Mesothelial cell of epicardium (in vitro differentiated cells): ENCODE data around the gene GP2. TPM values are rescaled to one million over a fixed set of nuclear protein-coding genes. Genes with fewer than 3 reads are reported as not detected.
"Not testable (repeated sequence)": the region's sequence is repeated elsewhere in the genome, so short reads cannot be mapped to it uniquely, and the experiment has no call there.

Experiments
- DNase-seq, 2 experiments: peaks; one replicate each; pipeline ENCODE4 v3.0.0; 2021; ENCODE audit warnings: low spot score in 2 of 2; ENCODE audit not compliant: unreplicated experiment in 2 of 2
- H3K27ac Mint-ChIP-seq: 2 replicates; pipeline ENCODE4 v1.8.0; 2021; ENCODE audit warnings: mixed read lengths
- H3K27me3 Mint-ChIP-seq: 2 replicates; pipeline ENCODE4 v1.8.0; 2021; ENCODE audit warnings: low read depth, mixed read lengths
- H3K36me3 Mint-ChIP-seq: 2 replicates; pipeline ENCODE4 v1.8.0; 2021; ENCODE audit warnings: mixed read lengths
- H3K4me1 Mint-ChIP-seq: 2 replicates; pipeline ENCODE4 v1.8.0; 2021; ENCODE audit warnings: mixed read lengths
- H3K4me3 Mint-ChIP-seq: 2 replicates; pipeline ENCODE4 v1.8.0; 2021; ENCODE audit warnings: mild to moderate bottlenecking, moderate library complexity, mixed read lengths
- H3K9me3 Mint-ChIP-seq: 2 replicates; pipeline ENCODE4 v1.8.0; 2021; ENCODE audit warnings: mixed read lengths
- CTCF ChIP-seq: fragments of 200-600 bp; sonication (generic); IDR thresholded peaks from one replicate; pipeline ENCODE4 v1.5.0; 2021; ENCODE audit warnings: antibody characterized with exemption; ENCODE audit not compliant: unreplicated experiment
- total RNA-seq: library from RNA; stranded (reverse); gene quantifications from 3 replicates; pipeline ENCODE4 v1.2.1, GENCODE V29; 2021

GP2 gene
- total RNA-seq, 1 donor from 2014 or later, result not detected

- DNase-seq, result no peak
- peaks cover 49% of the 10 kb centered on the region for H3K27me3 Mint-ChIP-seq
- no peak overlapping the region for H3K27ac Mint-ChIP-seq
- no peaks in the 10 kb centered on the region for H3K4me1 Mint-ChIP-seq
- no peak overlapping the region for H3K4me3 Mint-ChIP-seq
- H3K9me3 Mint-ChIP-seq, result no peaks in the 10 kb centered on the region
- TF ChIP-seq CTCF, result no peak
- no peaks in the 10 kb centered on the region for H3K36me3 Mint-ChIP-seq
Measured at GRCh38 chr16:20317117-20317516, 10.2 kb downstream of the GP2 start.

- no peaks in the 10 kb centered on the region for H3K9me3 Mint-ChIP-seq
- H3K4me3 Mint-ChIP-seq, result no peak overlapping the region
- no peak overlapping the region for H3K27ac Mint-ChIP-seq
- TF ChIP-seq CTCF, result no peak
- no peaks in the 10 kb centered on the region for H3K36me3 Mint-ChIP-seq
- no peaks in the 10 kb centered on the region for H3K4me1 Mint-ChIP-seq
- peaks cover 46% of the 10 kb centered on the region for H3K27me3 Mint-ChIP-seq
- DNase-seq, result no peak
Measured at GRCh38 chr16:20316715-20317114, 10.6 kb downstream of the GP2 start.

- Mint-ChIP-seq H3K9me3 (no peaks in the 10 kb centered on the region), H3K4me1 (no peaks in the 10 kb centered on the region), H3K27ac (no peak overlapping the region), H3K36me3 (no peaks in the 10 kb centered on the region), H3K4me3 (no peak overlapping the region), H3K27me3 (peaks cover 43% of the 10 kb centered on the region)
- no peak for DNase-seq
- TF ChIP-seq CTCF, result no peak
Measured at GRCh38 chr16:20315764-20316163, 11.5 kb downstream of the GP2 start.

- Mint-ChIP-seq H3K27ac (no peak overlapping the region), H3K4me1 (no peaks in the 10 kb centered on the region), H3K36me3 (no peaks in the 10 kb centered on the region), H3K27me3 (peaks cover 40% of the 10 kb centered on the region), H3K4me3 (no peak overlapping the region), H3K9me3 (no peaks in the 10 kb centered on the region)
- no peak for DNase-seq
- no peak for TF ChIP-seq CTCF
Measured at GRCh38 chr16:20314575-20314974, 12.7 kb downstream of the GP2 start.

- no peak overlapping the region for H3K27ac Mint-ChIP-seq
- DNase-seq, result no peak
- H3K27me3 Mint-ChIP-seq, result peaks cover 35% of the 10 kb centered on the region
- no peak for TF ChIP-seq CTCF
- H3K36me3 Mint-ChIP-seq, result no peaks in the 10 kb centered on the region
- no peak overlapping the region for H3K4me3 Mint-ChIP-seq
- no peaks in the 10 kb centered on the region for H3K4me1 Mint-ChIP-seq
- H3K9me3 Mint-ChIP-seq, result no peaks in the 10 kb centered on the region
Measured at GRCh38 chr16:20313741-20314140, 13.6 kb downstream of the GP2 start.

GRCh38 chr16:20312536-20313095 lies 14.7 kb downstream of the GP2 start:
- DNase-seq, H3K27ac Mint-ChIP-seq, H3K36me3 Mint-ChIP-seq, H3K9me3 Mint-ChIP-seq, H3K4me3 Mint-ChIP-seq, H3K4me1 Mint-ChIP-seq: not testable (repeated sequence)
- H3K27me3 Mint-ChIP-seq, result peaks cover 25% of the 10 kb centered on the region
